ENCODE measurements around the gene RAB1B.

GRCh38 chr11:66321606-66322005 lies 53.2 kb downstream of the RAB1B start:
- TF ChIP-seq CTCF (IDR thresholded peaks at IDR 0.05; ENCODE audit: low read depth, low read length, poor library complexity, severe bottlenecking) (no peak), EZH2phosphoT487 (IDR thresholded peaks at IDR 0.05; ENCODE audit: borderline replicate concordance, low read length) (no peak)

All from DOHH2 (cell line).